GM23338 (cell line): ENCODE results near the gene PLEKHJ1.

Experiments used
- CREB1 ChIP-seq: fragments of 250-450 bp; sonication (Bioruptor Pico); IDR thresholded peaks from 2 replicates; pipeline ENCODE4 v1.5.0; 2020; ENCODE audit warnings: low read depth, mild to moderate bottlenecking, moderate library complexity
- CTCF ChIP-seq, 2 experiments: fragments of 200-600 bp in 1 of 2; sonication (generic) in 1 of 2; conservative IDR thresholded peaks; 2 replicates each; pipeline versions ENCODE4 v1.5.1 to v1.6.1; 2016 to 2017; ENCODE audit warnings: antibody characterized with exemption in 2 of 2, low read depth in 2 of 2, mild to moderate bottlenecking in 2 of 2, moderate library complexity in 1 of 2
- ETS1 ChIP-seq: IDR thresholded peaks from 2 replicates; pipeline ENCODE4 v1.6.1; 2016; ENCODE audit warnings: antibody characterized with exemption
- EZH2 ChIP-seq: fragments of 200-600 bp; sonication (generic); IDR thresholded peaks from one replicate; pipeline ENCODE4 v1.8.0; 2017; ENCODE audit warnings: antibody characterized with exemption, mild to moderate bottlenecking, low read depth; ENCODE audit not compliant: unreplicated experiment
- EZH2phosphoT487 ChIP-seq: fragments of 200-600 bp; sonication (generic); IDR thresholded peaks from one replicate; pipeline ENCODE4 v1.8.1; 2018; ENCODE audit warnings: antibody characterized with exemption; ENCODE audit not compliant: unreplicated experiment
- JUNB ChIP-seq: IDR thresholded peaks from one replicate; pipeline ENCODE4 v1.6.1; 2016; ENCODE audit warnings: antibody characterized with exemption; ENCODE audit not compliant: unreplicated experiment
- NANOG ChIP-seq: IDR thresholded peaks from 2 replicates; pipeline ENCODE4 v1.6.1; 2016; ENCODE audit warnings: antibody characterized with exemption, borderline replicate concordance
- POLR2AphosphoS5 ChIP-seq: IDR thresholded peaks from 2 replicates; pipeline ENCODE4 v1.6.1; 2016; ENCODE audit warnings: antibody characterized with exemption, low read depth
- REST ChIP-seq: IDR thresholded peaks from one replicate; pipeline ENCODE4 v1.6.1; 2018; ENCODE audit warnings: antibody characterized with exemption; ENCODE audit not compliant: unreplicated experiment
- ZNF114 ChIP-seq: fragments of 250-450 bp; sonication (Bioruptor Pico); IDR thresholded peaks from 2 replicates; pipeline ENCODE4 v1.5.0; 2020; ENCODE audit warnings: mild to moderate bottlenecking, moderate library complexity
- ZNF331 ChIP-seq: fragments of 250-450 bp; sonication (Bioruptor Pico); IDR thresholded peaks from 2 replicates; pipeline ENCODE4 v1.5.0; 2020; ENCODE audit warnings: low read depth, mild to moderate bottlenecking, moderate library complexity
- ZNF462 ChIP-seq: fragments of 250-450 bp; sonication (Bioruptor Pico); IDR thresholded peaks from 2 replicates; pipeline ENCODE4 v1.5.0; 2020; ENCODE audit warnings: mild to moderate bottlenecking, moderate library complexity

- TF ChIP-seq EZH2 (no peak), REST (no peak), CTCF (conservative IDR thresholded peaks at IDR 0.05; ENCODE audit: low read depth in 2 of 2) (no peak), POLR2AphosphoS5 (no peak), ZNF331 (CRISPR knock-in tag) (no peak), EZH2phosphoT487 (no peak), ETS1 (no peak), JUNB (no peak), CREB1 (no peak), NANOG (no peak), ZNF114 (CRISPR knock-in tag) (no peak), ZNF462 (CRISPR knock-in tag) (no peak)
These were observed 16.6 kb upstream of the PLEKHJ1 start for GRCh38 chr19:2252797-2253105.
